Hepatocyte (in vitro differentiated cells): Measurements from ENCODE around the gene RABGGTA. TPM values are rescaled to one million over a fixed set of nuclear protein-coding genes. Genes with fewer than 3 reads are reported as not detected.
A peak's percentile ranks its signal among the peaks of the same experiment; 100 is the strongest.

Experiments
- DNase-seq: peaks from one replicate; pipeline ENCODE4 v3.0.0-alpha.2; 2016; ENCODE audit warnings: low spot score
- H2AFZ ChIP-seq: fragments of 200-600 bp; sonication (generic); 2 replicates; pipeline ENCODE4 v1.6.0; 2016; ENCODE audit warnings: antibody characterized with exemption, mild to moderate bottlenecking
- H3K27ac ChIP-seq: fragments of 200-600 bp; sonication (generic); 2 replicates; pipeline ENCODE4 v1.5.1; 2016; ENCODE audit warnings: mild to moderate bottlenecking
- H3K27me3 ChIP-seq: fragments of 200-600 bp; sonication (generic); 2 replicates; pipeline ENCODE4 v1.6.1; 2016
- H3K36me3 ChIP-seq: fragments of 200-600 bp; sonication (generic); replicated peaks from 2 replicates; pipeline ENCODE4 v1.5.1; 2016; ENCODE audit warnings: low read depth; ENCODE audit not compliant: insufficient read depth
- H3K4me1 ChIP-seq: fragments of 200-600 bp; sonication (generic); 2 replicates; pipeline ENCODE4 v1.5.1; 2016; ENCODE audit warnings: mild to moderate bottlenecking, moderate library complexity; ENCODE audit not compliant: insufficient read depth
- H3K4me2 ChIP-seq: fragments of 200-600 bp; sonication (generic); 2 replicates; pipeline ENCODE4 v1.6.0; 2016
- H3K4me3 ChIP-seq: fragments of 200-600 bp; sonication (generic); 2 replicates; pipeline ENCODE4 v1.5.1; 2016; ENCODE audit warnings: mild to moderate bottlenecking
- H3K79me2 ChIP-seq: fragments of 200-600 bp; sonication (generic); 2 replicates; pipeline ENCODE4 v1.6.0; 2017; ENCODE audit warnings: mild to moderate bottlenecking
- H3K9me2 ChIP-seq: fragments of 200-600 bp; sonication (generic); replicated peaks from 2 replicates; pipeline ENCODE4 v1.6.0; 2017; ENCODE audit warnings: mild to moderate bottlenecking; ENCODE audit not compliant: insufficient read depth
- H3K9me3 ChIP-seq: fragments of 200-600 bp; sonication (generic); 2 replicates; pipeline ENCODE4 v1.5.1; 2016; ENCODE audit warnings: low read depth, mild to moderate bottlenecking
- H4K20me1 ChIP-seq: fragments of 200-600 bp; sonication (generic); 2 replicates; pipeline ENCODE4 v1.6.0; 2016; ENCODE audit warnings: mild to moderate bottlenecking; ENCODE audit not compliant: insufficient read depth, poor library complexity, severe bottlenecking
- CTCF ChIP-seq: fragments of 200-600 bp; sonication (generic); IDR thresholded peaks from 2 replicates; pipeline ENCODE4 v1.5.1; 2016; ENCODE audit warnings: antibody characterized with exemption, mild to moderate bottlenecking; ENCODE audit not compliant: poor library complexity
- EZH2 ChIP-seq: fragments of 200-600 bp; sonication (generic); IDR thresholded peaks from 2 replicates; pipeline ENCODE4 v1.6.1; 2016; ENCODE audit warnings: antibody characterized with exemption, mild to moderate bottlenecking, borderline replicate concordance
- EZH2phosphoT487 ChIP-seq: fragments of 200-600 bp; sonication (generic); IDR thresholded peaks from one replicate; pipeline ENCODE4 v1.6.1; 2018; ENCODE audit warnings: antibody characterized with exemption, mild to moderate bottlenecking, low read depth, moderate library complexity; ENCODE audit not compliant: unreplicated experiment, severe bottlenecking
- WGBS: methylation state at CpG from one replicate; pipeline ENCODE4 v1.1.6; 2016; ENCODE audit warnings: low lambda C conversion rate; ENCODE audit errors: missing lambda C conversion rate; 5-methylcytosine and 5-hydroxymethylcytosine counted together
- polyA plus RNA-seq: library from polyadenylated mRNA; unstranded; fragments of >200 nt; fragmentation: Nextera tagmentation; extraction: Ambion mirVana; gene quantifications from 2 replicates; pipeline ENCODE4 v1.2.1, GENCODE V29; 2016
- small RNA-seq: library from RNA; depleted of rRNA; stranded (forward); fragments of <200 nt; gene quantifications from one replicate; pipeline ENCODE3, GENCODE V24; 2014
- total RNA-seq: library from RNA; depleted of rRNA; stranded (reverse); fragments of >200 nt; gene quantifications from 2 replicates; pipeline ENCODE4 v1.2.3, GENCODE V29; 2014

Gene RABGGTA
- total and polyA plus RNA-seq, 2 experiments from 2014 or later: 18.2 to 36.0 TPM

- H3K27me3 ChIP-seq: no peaks in the 10 kb centered on the region
- TF ChIP-seq EZH2 (no peak), EZH2phosphoT487 (no peak), CTCF (no peak)
- H3K9me3 ChIP-seq: no peaks in the 10 kb centered on the region
- no peak overlapping the region for H3K4me3 ChIP-seq
- H3K9me2 ChIP-seq: no peaks in the 10 kb centered on the region
- DNase-seq: no peak
- H3K36me3 ChIP-seq: no peaks in the 10 kb centered on the region
- peak overlapping the region; percentile 85 for H3K4me2 ChIP-seq
- no peaks in the 10 kb centered on the region for H4K20me1 ChIP-seq
- peaks cover 13% of the 10 kb centered on the region for H3K4me1 ChIP-seq
- peaks cover 37% of the 10 kb centered on the region for H3K79me2 ChIP-seq
- H3K27ac ChIP-seq: peak overlapping the region; percentile 26
- H2AFZ ChIP-seq: peak overlapping the region; percentile 5
- WGBS: 94% methylated on average over 2 of the region's 2 CpGs
Measured at GRCh38 chr14:24216345-24216699, 55.1 kb downstream of the RABGGTA start.

Small RNAs within 50 kb of the gene (small RNA-seq; reads per million reads assigned to genes)
- not detected for gene MDP1

Other genes with a start within 250 kb of the RABGGTA start
Only the 30 nearest of the 34 such genes appear.
- gene DCAF11, start 156.8 kb downstream of the RABGGTA start, total RNA-seq: 78.9 and 85.4 TPM in 2 replicates
- gene DCAF11, start 156.8 kb downstream of the RABGGTA start, polyA plus RNA-seq: 50.3 and 55.6 TPM in 2 replicates
- 1.2 and 4.8 TPM in 2 replicates for gene NRL, start 156.6 kb downstream of the RABGGTA start, total RNA-seq
- gene NRL, start 156.6 kb downstream of the RABGGTA start, polyA plus RNA-seq: 2.4 and 3.3 TPM in 2 replicates
- 0.24 and 1.0 TPM in 2 replicates for gene FITM1, start 140.9 kb downstream of the RABGGTA start, total RNA-seq
- 0.62 and 2.2 TPM in 2 replicates for gene FITM1, start 140.9 kb downstream of the RABGGTA start, polyA plus RNA-seq
- gene PSME1, start 135.4 kb downstream of the RABGGTA start, total RNA-seq: 123 and 134 TPM in 2 replicates
- 202 and 238 TPM in 2 replicates for gene PSME1, start 135.4 kb downstream of the RABGGTA start, polyA plus RNA-seq
- 13.8 TPM in 2 replicates for gene EMC9, start 130.0 kb downstream of the RABGGTA start, total RNA-seq
- 32.2 and 34.1 TPM in 2 replicates for gene EMC9, start 130.0 kb downstream of the RABGGTA start, polyA plus RNA-seq
- 62.7 and 75.5 TPM in 2 replicates for gene PSME2, start 125.0 kb downstream of the RABGGTA start, total RNA-seq
- gene PSME2, start 125.0 kb downstream of the RABGGTA start, polyA plus RNA-seq: 178 and 189 TPM in 2 replicates
- 27.8 and 35.0 TPM in 2 replicates for gene RNF31, start 124.1 kb downstream of the RABGGTA start, total RNA-seq
- gene RNF31, start 124.1 kb downstream of the RABGGTA start, polyA plus RNA-seq: 27.3 and 29.7 TPM in 2 replicates
- 33.7 and 42.7 TPM in 2 replicates for gene IRF9, start 110.3 kb downstream of the RABGGTA start, total RNA-seq
- gene IRF9, start 110.3 kb downstream of the RABGGTA start, polyA plus RNA-seq: 66.9 and 79.5 TPM in 2 replicates
- gene REC8, start 99.5 kb downstream of the RABGGTA start, total RNA-seq: 28.5 and 44.8 TPM in 2 replicates
- 170 and 193 TPM in 2 replicates for gene REC8, start 99.5 kb downstream of the RABGGTA start, polyA plus RNA-seq
- gene IPO4, start 82.8 kb downstream of the RABGGTA start, total RNA-seq: 18.7 and 19.5 TPM in 2 replicates
- gene IPO4, start 82.8 kb downstream of the RABGGTA start, polyA plus RNA-seq: 19.0 and 26.4 TPM in 2 replicates
- gene TM9SF1, start 76.2 kb downstream of the RABGGTA start, total RNA-seq: 68.1 and 75.4 TPM in 2 replicates
- 84.0 and 86.1 TPM in 2 replicates for gene TM9SF1, start 76.2 kb downstream of the RABGGTA start, polyA plus RNA-seq
- gene TSSK4, start 65.9 kb downstream of the RABGGTA start, total RNA-seq: 0.84 TPM in 1 of 2 replicates, not detected in the other
- 0.74 and 1.4 TPM in 2 replicates for gene TSSK4, start 65.9 kb downstream of the RABGGTA start, polyA plus RNA-seq
- 25.6 and 40.8 TPM in 2 replicates for gene CHMP4A, start 58.1 kb downstream of the RABGGTA start, total RNA-seq
- 73.6 and 106 TPM in 2 replicates for gene CHMP4A, start 58.1 kb downstream of the RABGGTA start, polyA plus RNA-seq
- 8.0 and 12.2 TPM in 2 replicates for gene MDP1, start 55.5 kb downstream of the RABGGTA start, total RNA-seq
- 16.1 and 20.9 TPM in 2 replicates for gene MDP1, start 55.5 kb downstream of the RABGGTA start, polyA plus RNA-seq
- 158 and 162 TPM in 2 replicates for gene NEDD8, start 39.2 kb downstream of the RABGGTA start, total RNA-seq
- 326 TPM in 2 replicates for gene NEDD8, start 39.2 kb downstream of the RABGGTA start, polyA plus RNA-seq
- 70.2 and 83.4 TPM in 2 replicates for gene GMPR2, start 38.7 kb downstream of the RABGGTA start, total RNA-seq
- gene GMPR2, start 38.7 kb downstream of the RABGGTA start, polyA plus RNA-seq: 62.4 and 69.6 TPM in 2 replicates
- gene TINF2, start 29.0 kb downstream of the RABGGTA start, total RNA-seq: 34.0 and 36.5 TPM in 2 replicates
- gene TINF2, start 29.0 kb downstream of the RABGGTA start, polyA plus RNA-seq: 39.6 and 42.5 TPM in 2 replicates
- 0.33 and 0.56 TPM in 2 replicates for gene TGM1, start 8.4 kb downstream of the RABGGTA start, total RNA-seq
- 1.5 and 1.9 TPM in 2 replicates for gene TGM1, start 8.4 kb downstream of the RABGGTA start, polyA plus RNA-seq
- 23.0 and 29.9 TPM in 2 replicates for gene DHRS1, start 28.2 kb upstream of the RABGGTA start, total RNA-seq
- gene DHRS1, start 28.2 kb upstream of the RABGGTA start, polyA plus RNA-seq: 39.5 and 55.9 TPM in 2 replicates
- 12.5 and 13.2 TPM in 2 replicates for gene NOP9, start 28.3 kb upstream of the RABGGTA start, total RNA-seq
- 2.4 and 3.7 TPM in 2 replicates for gene NOP9, start 28.3 kb upstream of the RABGGTA start, polyA plus RNA-seq
- 43.0 and 56.9 TPM in 2 replicates for gene CIDEB, start 36.4 kb upstream of the RABGGTA start, total RNA-seq
- gene CIDEB, start 36.4 kb upstream of the RABGGTA start, polyA plus RNA-seq: 46.3 and 59.9 TPM in 2 replicates
- 3.3 and 3.6 TPM in 2 replicates for gene LTB4R2, start 38.5 kb upstream of the RABGGTA start, total RNA-seq
- gene LTB4R2, start 38.5 kb upstream of the RABGGTA start, polyA plus RNA-seq: 0.56 and 0.92 TPM in 2 replicates
- 4.2 and 5.1 TPM in 2 replicates for gene LTB4R, start 39.9 kb upstream of the RABGGTA start, total RNA-seq
- gene LTB4R, start 39.9 kb upstream of the RABGGTA start, polyA plus RNA-seq: 3.6 and 6.2 TPM in 2 replicates
- 0.63 and 1.4 TPM in 2 replicates for gene ADCY4, start 63.5 kb upstream of the RABGGTA start, total RNA-seq
- 1.3 and 4.1 TPM in 2 replicates for gene ADCY4, start 63.5 kb upstream of the RABGGTA start, polyA plus RNA-seq
- gene RIPK3, start 68.4 kb upstream of the RABGGTA start, total RNA-seq: 4.8 and 9.1 TPM in 2 replicates
- 7.0 and 7.4 TPM in 2 replicates for gene RIPK3, start 68.4 kb upstream of the RABGGTA start, polyA plus RNA-seq
- gene NFATC4, start 96.6 kb upstream of the RABGGTA start, total RNA-seq: 37.8 and 45.0 TPM in 2 replicates
- gene NFATC4, start 96.6 kb upstream of the RABGGTA start, polyA plus RNA-seq: 68.8 and 84.5 TPM in 2 replicates
- gene NYNRIN, start 127.4 kb upstream of the RABGGTA start, total RNA-seq: 41.7 and 56.5 TPM in 2 replicates
- gene NYNRIN, start 127.4 kb upstream of the RABGGTA start, polyA plus RNA-seq: 34.4 and 34.5 TPM in 2 replicates
- 2.2 and 2.8 TPM in 2 replicates for gene CBLN3, start 158.1 kb upstream of the RABGGTA start, total RNA-seq
- gene CBLN3, start 158.1 kb upstream of the RABGGTA start, polyA plus RNA-seq: 0.99 and 2.4 TPM in 2 replicates
- gene KHNYN, start 158.4 kb upstream of the RABGGTA start, total RNA-seq: 67.1 and 90.5 TPM in 2 replicates
- 36.4 and 39.6 TPM in 2 replicates for gene KHNYN, start 158.4 kb upstream of the RABGGTA start, polyA plus RNA-seq
- 24.4 and 34.1 TPM in 2 replicates for gene SDR39U1, start 171.2 kb upstream of the RABGGTA start, total RNA-seq
- 99.7 and 102 TPM in 2 replicates for gene SDR39U1, start 171.2 kb upstream of the RABGGTA start, polyA plus RNA-seq